K562 (cell line): Measurements from ENCODE around the gene SLC14A1. TPM values are rescaled to one million over a fixed set of nuclear protein-coding genes. Genes with fewer than 3 reads are reported as not detected.

Source experiments
- ATF7 ChIP-seq: fragments of 450-650 bp; IDR thresholded peaks from 2 replicates; pipeline ENCODE4 v1.7.1; 2014; ENCODE audit warnings: mild to moderate bottlenecking, moderate library complexity
- CBFA2T2 ChIP-seq: fragments of 450-650 bp; conservative IDR thresholded peaks from 2 replicates; pipeline ENCODE4 v1.6.1; 2017; ENCODE audit warnings: mild to moderate bottlenecking
- CBX5 ChIP-seq: IDR thresholded peaks from 2 replicates; pipeline ENCODE4 v1.6.1; 2014; ENCODE audit warnings: low read depth, borderline replicate concordance
- EHMT2 ChIP-seq: fragments of 450-650 bp; IDR thresholded peaks from 2 replicates; pipeline ENCODE4 v1.6.1; 2018; ENCODE audit warnings: antibody characterized with exemption
- GABPB1 ChIP-seq: sonication (generic); formaldehyde crosslinking; IDR thresholded peaks from 2 replicates; pipeline ENCODE4 v1.8.0; 2022; ENCODE audit warnings: mild to moderate bottlenecking, missing genetic modification reagents
- HNRNPUL1 ChIP-seq: fragments of 200-400 bp; formaldehyde crosslinking; IDR thresholded peaks from 2 replicates; pipeline ENCODE4 v1.6.1; 2017; ENCODE audit warnings: low read length
- L3MBTL2 ChIP-seq: fragments of 450-650 bp; IDR thresholded peaks from 2 replicates; pipeline ENCODE4 v1.6.1; 2016; ENCODE audit warnings: mild to moderate bottlenecking, moderate library complexity
- PHB2 ChIP-seq: fragments of 450-650 bp; IDR thresholded peaks from 2 replicates; pipeline ENCODE4 v1.6.1; 2017; ENCODE audit warnings: low read depth
- SMARCB1 ChIP-seq: IDR thresholded peaks from 2 replicates; pipeline ENCODE4 v1.6.1; 2011; ENCODE audit warnings: improper control_type of control experiment, low read depth; ENCODE audit not compliant: insufficient read length
- SPI1 ChIP-seq: IDR thresholded peaks from 2 replicates; pipeline ENCODE4 v1.6.1; 2011; ENCODE audit warnings: low read depth, low read length, control low read depth, borderline replicate concordance
- ZNF431 ChIP-seq: sonication (generic); formaldehyde crosslinking; IDR thresholded peaks from 2 replicates; pipeline ENCODE4 v1.8.0; 2022; ENCODE audit warnings: mild to moderate bottlenecking, missing genetic modification reagents
- ZNF444 ChIP-seq: fragments of 250-450 bp; sonication (Bioruptor Pico); IDR thresholded peaks from 2 replicates; pipeline ENCODE4 v1.4.0; 2020; ENCODE audit warnings: mild to moderate bottlenecking, moderate library complexity
- ZNF696 ChIP-seq: fragments of 250-450 bp; sonication (Bioruptor Pico); conservative IDR thresholded peaks from 2 replicates; pipeline ENCODE4 v1.4.0; 2020; ENCODE audit warnings: mild to moderate bottlenecking, moderate library complexity
- ZSCAN32 ChIP-seq: fragments of 450-650 bp; formaldehyde crosslinking; IDR thresholded peaks from 2 replicates; pipeline ENCODE4 v1.4.0; 2020; ENCODE audit warnings: mild to moderate bottlenecking, moderate library complexity
- polyA plus RNA-seq, 8 experiments: library from polyadenylated mRNA; depleted of rRNA in 4 of 8; stranded (reverse) in 5 of 8; unstranded in 3 of 8; fragments of >200 nt; fragmentation: Nextera tagmentation in 2 of 8; fragmentation: Illumina TruSeq in 1 of 8; extraction: Ambion mirVana in 2 of 8; extraction: Trizol in 1 of 8; gene quantifications; 2 replicates each; pipeline versions ENCODE4 v1.2.1 to v1.2.3, GENCODE V29; 2011 to 2014; ENCODE audit warnings: inconsistent platforms in 1 of 8, missing spikeins in 1 of 8
- total RNA-seq, 7 experiments: library from RNA; depleted of rRNA in 6 of 7; stranded (reverse); fragments of >200 nt in 6 of 7; fragmentation: Illumina TruSeq in 2 of 7; extraction: Trizol in 2 of 7; gene quantifications; 2 replicates each; pipeline versions ENCODE4 v1.2.1 to v1.2.3, GENCODE V29; 2011 to 2021; ENCODE audit warnings: low replicate concordance in 1 of 7
- TF ChIP-seq, protein P1 (sequence below): IDR thresholded peaks from 3 replicates; pipeline ENCODE4 v1.6.1; 2011; ENCODE audit warnings: borderline replicate concordance, mild to moderate bottlenecking, moderate library complexity; ENCODE audit not compliant: insufficient read length; ENCODE audit errors: extremely low read depth
- TF ChIP-seq, protein P2 (sequence below): fragments of 450-650 bp; IDR thresholded peaks from 2 replicates; pipeline ENCODE4 v1.6.1; 2016; ENCODE audit warnings: low read depth, mild to moderate bottlenecking, moderate library complexity
- TF ChIP-seq, protein P3 (sequence below): sonication (generic); formaldehyde crosslinking; IDR thresholded peaks from 2 replicates; pipeline ENCODE4 v1.8.1; 2022; ENCODE audit warnings: missing genetic modification reagents
- TF ChIP-seq, protein P4 (sequence below): fragments of 250-450 bp; sonication (Bioruptor Pico); IDR thresholded peaks from 2 replicates; pipeline ENCODE4 v1.9.0; 2021; ENCODE audit warnings: mild to moderate bottlenecking
- TF ChIP-seq, protein P5 (sequence below): sonication (generic); formaldehyde crosslinking; IDR thresholded peaks from 2 replicates; pipeline ENCODE4 v1.8.0; 2022; ENCODE audit warnings: missing genetic modification reagents, mild to moderate bottlenecking, moderate library complexity, borderline replicate concordance
- TF ChIP-seq, protein P6 (sequence below), 2 experiments: fragments of 200-800 bp in 1 of 2; sonication (Bioruptor generic) in 1 of 2; sonication (generic) in 1 of 2; formaldehyde crosslinking in 1 of 2; IDR thresholded peaks in 1 of 2; conservative IDR thresholded peaks in 1 of 2; 2 replicates each; pipeline versions ENCODE4 v1.5.0 to v1.6.1; 2016 to 2020; ENCODE audit warnings: missing compliant biosample characterization in 1 of 2, missing genetic modification characterization in 1 of 2, missing genetic modification reagents in 1 of 2
- TF ChIP-seq, protein P7 (sequence below): sonication (generic); formaldehyde crosslinking; IDR thresholded peaks from 2 replicates; pipeline ENCODE4 v1.8.0; 2023; ENCODE audit warnings: mild to moderate bottlenecking, missing genetic modification reagents

Gene SLC14A1
- total and polyA plus RNA-seq, 9 of the 15 experiments (the other 6 are each of a cell fraction or from before 2014, with no cell fraction given) = 0.14 to 0.40 (median 0.20) TPM; not detected in 6

DNA sequence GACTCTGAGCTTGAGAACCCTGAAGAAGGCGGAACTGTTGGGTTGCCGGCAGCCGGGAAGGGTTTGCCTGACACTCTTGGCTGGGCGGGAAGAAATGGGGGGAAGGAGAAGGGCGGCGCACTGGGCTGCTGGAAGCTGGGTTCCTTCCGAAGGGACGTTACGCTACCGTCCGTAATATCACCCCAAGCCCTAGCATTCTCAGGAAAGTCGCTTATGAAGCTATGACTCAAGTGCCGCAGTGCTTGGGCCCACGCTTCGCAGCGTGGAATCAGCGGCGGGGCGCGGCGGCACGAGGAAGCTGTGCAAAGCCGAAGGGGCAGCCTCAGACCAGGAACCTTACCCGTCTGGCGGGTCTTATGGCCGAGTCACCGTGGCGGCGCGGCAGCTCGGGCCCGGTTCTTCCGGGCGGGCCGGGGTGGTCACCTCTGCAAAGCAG lies 51.3 kb downstream of the SLC14A1 start (continued):
- TF ChIP-seq, protein P1, sequence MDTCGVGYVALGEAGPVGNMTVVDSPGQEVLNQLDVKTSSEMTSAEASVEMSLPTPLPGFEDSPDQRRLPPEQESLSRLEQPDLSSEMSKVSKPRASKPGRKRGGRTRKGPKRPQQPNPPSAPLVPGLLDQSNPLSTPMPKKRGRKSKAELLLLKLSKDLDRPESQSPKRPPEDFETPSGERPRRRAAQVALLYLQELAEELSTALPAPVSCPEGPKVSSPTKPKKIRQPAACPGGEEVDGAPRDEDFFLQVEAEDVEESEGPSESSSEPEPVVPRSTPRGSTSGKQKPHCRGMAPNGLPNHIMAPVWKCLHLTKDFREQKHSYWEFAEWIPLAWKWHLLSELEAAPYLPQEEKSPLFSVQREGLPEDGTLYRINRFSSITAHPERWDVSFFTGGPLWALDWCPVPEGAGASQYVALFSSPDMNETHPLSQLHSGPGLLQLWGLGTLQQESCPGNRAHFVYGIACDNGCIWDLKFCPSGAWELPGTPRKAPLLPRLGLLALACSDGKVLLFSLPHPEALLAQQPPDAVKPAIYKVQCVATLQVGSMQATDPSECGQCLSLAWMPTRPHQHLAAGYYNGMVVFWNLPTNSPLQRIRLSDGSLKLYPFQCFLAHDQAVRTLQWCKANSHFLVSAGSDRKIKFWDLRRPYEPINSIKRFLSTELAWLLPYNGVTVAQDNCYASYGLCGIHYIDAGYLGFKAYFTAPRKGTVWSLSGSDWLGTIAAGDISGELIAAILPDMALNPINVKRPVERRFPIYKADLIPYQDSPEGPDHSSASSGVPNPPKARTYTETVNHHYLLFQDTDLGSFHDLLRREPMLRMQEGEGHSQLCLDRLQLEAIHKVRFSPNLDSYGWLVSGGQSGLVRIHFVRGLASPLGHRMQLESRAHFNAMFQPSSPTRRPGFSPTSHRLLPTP = no peak
- peak; percentile 80 for TF ChIP-seq EHMT2
- TF ChIP-seq SMARCB1 = no peak
- TF ChIP-seq ZNF444 (CRISPR knock-in tag) = no peak
- TF ChIP-seq, protein P2, sequence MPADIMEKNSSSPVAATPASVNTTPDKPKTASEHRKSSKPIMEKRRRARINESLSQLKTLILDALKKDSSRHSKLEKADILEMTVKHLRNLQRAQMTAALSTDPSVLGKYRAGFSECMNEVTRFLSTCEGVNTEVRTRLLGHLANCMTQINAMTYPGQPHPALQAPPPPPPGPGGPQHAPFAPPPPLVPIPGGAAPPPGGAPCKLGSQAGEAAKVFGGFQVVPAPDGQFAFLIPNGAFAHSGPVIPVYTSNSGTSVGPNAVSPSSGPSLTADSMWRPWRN = no peak
- TF ChIP-seq, protein P3, sequence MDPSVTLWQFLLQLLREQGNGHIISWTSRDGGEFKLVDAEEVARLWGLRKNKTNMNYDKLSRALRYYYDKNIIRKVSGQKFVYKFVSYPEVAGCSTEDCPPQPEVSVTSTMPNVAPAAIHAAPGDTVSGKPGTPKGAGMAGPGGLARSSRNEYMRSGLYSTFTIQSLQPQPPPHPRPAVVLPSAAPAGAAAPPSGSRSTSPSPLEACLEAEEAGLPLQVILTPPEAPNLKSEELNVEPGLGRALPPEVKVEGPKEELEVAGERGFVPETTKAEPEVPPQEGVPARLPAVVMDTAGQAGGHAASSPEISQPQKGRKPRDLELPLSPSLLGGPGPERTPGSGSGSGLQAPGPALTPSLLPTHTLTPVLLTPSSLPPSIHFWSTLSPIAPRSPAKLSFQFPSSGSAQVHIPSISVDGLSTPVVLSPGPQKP (CRISPR knock-in tag) = no peak
- no peak for TF ChIP-seq ZNF431 (CRISPR knock-in tag)
- TF ChIP-seq, protein P4, sequence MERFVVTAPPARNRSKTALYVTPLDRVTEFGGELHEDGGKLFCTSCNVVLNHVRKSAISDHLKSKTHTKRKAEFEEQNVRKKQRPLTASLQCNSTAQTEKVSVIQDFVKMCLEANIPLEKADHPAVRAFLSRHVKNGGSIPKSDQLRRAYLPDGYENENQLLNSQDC (CRISPR knock-in tag) = no peak
- no peak for TF ChIP-seq ZNF696
- no peak for TF ChIP-seq ZSCAN32 (CRISPR knock-in tag)
- TF ChIP-seq CBX5 = no peak
- TF ChIP-seq PHB2 = no peak
- TF ChIP-seq HNRNPUL1 = no peak
- TF ChIP-seq, protein P5, sequence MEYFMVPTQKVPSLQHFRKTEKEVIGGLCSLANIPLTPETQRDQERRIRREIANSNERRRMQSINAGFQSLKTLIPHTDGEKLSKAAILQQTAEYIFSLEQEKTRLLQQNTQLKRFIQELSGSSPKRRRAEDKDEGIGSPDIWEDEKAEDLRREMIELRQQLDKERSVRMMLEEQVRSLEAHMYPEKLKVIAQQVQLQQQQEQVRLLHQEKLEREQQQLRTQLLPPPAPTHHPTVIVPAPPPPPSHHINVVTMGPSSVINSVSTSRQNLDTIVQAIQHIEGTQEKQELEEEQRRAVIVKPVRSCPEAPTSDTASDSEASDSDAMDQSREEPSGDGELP (CRISPR knock-in tag) = no peak
- no peak for TF ChIP-seq SPI1
- no peak for TF ChIP-seq CBFA2T2
- peak; percentile 52; the same call in 1 of the 2 replicates for TF ChIP-seq L3MBTL2
- TF ChIP-seq ATF7 = no peak
- TF ChIP-seq, protein P6, sequence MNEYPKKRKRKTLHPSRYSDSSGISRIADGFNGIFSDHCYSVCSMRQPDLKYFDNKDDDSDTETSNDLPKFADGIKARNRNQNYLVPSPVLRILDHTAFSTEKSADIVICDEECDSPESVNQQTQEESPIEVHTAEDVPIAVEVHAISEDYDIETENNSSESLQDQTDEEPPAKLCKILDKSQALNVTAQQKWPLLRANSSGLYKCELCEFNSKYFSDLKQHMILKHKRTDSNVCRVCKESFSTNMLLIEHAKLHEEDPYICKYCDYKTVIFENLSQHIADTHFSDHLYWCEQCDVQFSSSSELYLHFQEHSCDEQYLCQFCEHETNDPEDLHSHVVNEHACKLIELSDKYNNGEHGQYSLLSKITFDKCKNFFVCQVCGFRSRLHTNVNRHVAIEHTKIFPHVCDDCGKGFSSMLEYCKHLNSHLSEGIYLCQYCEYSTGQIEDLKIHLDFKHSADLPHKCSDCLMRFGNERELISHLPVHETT (CRISPR knock-in tag; conservative IDR thresholded peaks at IDR 0.05 in 1 of 2, IDR thresholded peaks at IDR 0.05 in 1 of 2) = no peak
- TF ChIP-seq, protein P7, sequence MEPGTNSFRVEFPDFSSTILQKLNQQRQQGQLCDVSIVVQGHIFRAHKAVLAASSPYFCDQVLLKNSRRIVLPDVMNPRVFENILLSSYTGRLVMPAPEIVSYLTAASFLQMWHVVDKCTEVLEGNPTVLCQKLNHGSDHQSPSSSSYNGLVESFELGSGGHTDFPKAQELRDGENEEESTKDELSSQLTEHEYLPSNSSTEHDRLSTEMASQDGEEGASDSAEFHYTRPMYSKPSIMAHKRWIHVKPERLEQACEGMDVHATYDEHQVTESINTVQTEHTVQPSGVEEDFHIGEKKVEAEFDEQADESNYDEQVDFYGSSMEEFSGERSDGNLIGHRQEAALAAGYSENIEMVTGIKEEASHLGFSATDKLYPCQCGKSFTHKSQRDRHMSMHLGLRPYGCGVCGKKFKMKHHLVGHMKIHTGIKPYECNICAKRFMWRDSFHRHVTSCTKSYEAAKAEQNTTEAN (CRISPR knock-in tag) = no peak
- peak; percentile 44; the same call in 1 of the 2 replicates for TF ChIP-seq GABPB1 (CRISPR knock-in tag)
